PC-3 (cell line): ENCODE measurements around the gene MLXIPL. TPM values are rescaled to one million over a fixed set of nuclear protein-coding genes. Genes with fewer than 3 reads are reported as not detected.

Experiments
- ATAC-seq: fragments of 200-7000 bp; cut with Tn5 transposase; 2 replicates; pipeline ENCODE4 v1.9.1; 2020; ENCODE audit warnings: mild to moderate bottlenecking, moderate library complexity
- BruUV-seq: library from RNA; stranded (reverse); fragments of 400-500 nt; replicated peaks from 2 replicates; lab custom pipeline; 2021; lab: Mats Ljungman, UMichigan
- CTCF ChIA-PET: fragments of 300-600 bp; sonication (Branson Sonifier 250); formaldehyde crosslinking; loops from one replicate; lab custom pipeline; 2022; ENCODE audit warnings: antibody characterized with exemption; lab: Charles Lee
- POLR2A ChIA-PET: fragments of 300-600 bp; sonication (Branson Sonifier 250); formaldehyde crosslinking; loops from one replicate; lab custom pipeline; 2022; ENCODE audit warnings: antibody characterized with exemption; ENCODE audit not compliant: unreplicated experiment; lab: Charles Lee
- DNase-seq: peaks from one replicate; pipeline ENCODE4 v3.0.0-alpha.2; 2015
- H2AFZ ChIP-seq: fragments of 300-600 bp; sonication (generic); 2 replicates; pipeline ENCODE4 v1.6.0; 2016; ENCODE audit warnings: antibody characterized with exemption, low read length
- H3F3A ChIP-seq: fragments of 300-600 bp; sonication (generic); one replicate; pipeline ENCODE4 v1.6.0; 2017; ENCODE audit warnings: antibody characterized with exemption, low read length, control low read depth, mild to moderate bottlenecking; ENCODE audit not compliant: unreplicated experiment
- H3K27ac ChIP-seq: fragments of 300-600 bp; sonication (generic); 2 replicates; pipeline ENCODE4 v1.5.1; 2016; ENCODE audit warnings: mild to moderate bottlenecking, low read length
- H3K27me3 ChIP-seq: fragments of 300-600 bp; sonication (generic); 2 replicates; pipeline ENCODE4 v1.6.1; 2016; ENCODE audit warnings: low read length, mixed read lengths
- H3K36me3 ChIP-seq: fragments of 300-600 bp; sonication (generic); 2 replicates; pipeline ENCODE4 v1.6.1; 2016; ENCODE audit warnings: low read depth, mixed run types, low read length, mixed read lengths
- H3K4me1 ChIP-seq: fragments of 300-600 bp; sonication (generic); 2 replicates; pipeline ENCODE4 v1.5.1; 2016; ENCODE audit warnings: low read length; ENCODE audit not compliant: insufficient read depth
- H3K4me2 ChIP-seq: fragments of 300-600 bp; sonication (generic); 2 replicates; pipeline ENCODE4 v1.6.0; 2016; ENCODE audit warnings: low read length
- H3K4me3 ChIP-seq: fragments of 300-600 bp; sonication (generic); 2 replicates; pipeline ENCODE4 v1.5.1; 2016; ENCODE audit warnings: mild to moderate bottlenecking, low read length, mixed read lengths
- H3K79me2 ChIP-seq: fragments of 300-600 bp; sonication (generic); 2 replicates; pipeline ENCODE4 v1.6.1; 2017; ENCODE audit warnings: low read length, mixed read lengths
- H3K9ac ChIP-seq: fragments of 300-600 bp; sonication (generic); 2 replicates; pipeline ENCODE4 v1.6.0; 2016; ENCODE audit warnings: mild to moderate bottlenecking, low read length
- H3K9me2 ChIP-seq: fragments of 300-600 bp; sonication (generic); replicated peaks from 2 replicates; pipeline ENCODE4 v1.6.1; 2016; ENCODE audit warnings: mixed run types, low read length, mixed read lengths
- H3K9me3 ChIP-seq: fragments of 300-600 bp; sonication (generic); 2 replicates; pipeline ENCODE4 v1.6.1; 2016; ENCODE audit warnings: low read length, mixed read lengths
- H4K20me1 ChIP-seq: fragments of 300-600 bp; sonication (generic); 2 replicates; pipeline ENCODE4 v1.6.1; 2016; ENCODE audit warnings: low read length, mixed read lengths
- CTCF ChIP-seq: fragments of 300-600 bp; sonication (generic); conservative IDR thresholded peaks from 2 replicates; pipeline ENCODE4 v1.5.1; 2017; ENCODE audit warnings: antibody characterized with exemption, low read depth, mild to moderate bottlenecking, low read length
- EZH2 ChIP-seq: fragments of 300-600 bp; sonication (generic); IDR thresholded peaks from one replicate; pipeline ENCODE4 v1.6.1; 2017; ENCODE audit warnings: antibody characterized with exemption, mild to moderate bottlenecking, low read length; ENCODE audit not compliant: unreplicated experiment
- EZH2phosphoT487 ChIP-seq: fragments of 300-600 bp; sonication (generic); IDR thresholded peaks from 2 replicates; pipeline ENCODE4 v1.6.1; 2018; ENCODE audit warnings: mild to moderate bottlenecking, antibody characterized with exemption, low read length, borderline replicate concordance
- intact Hi-C: fragments of 100-400 bp; cut with micrococcal nuclease; formaldehyde crosslinking; loops from 2 replicates; pipeline ENCODE4 v1.9.0; 2023
- total RNA-seq: library from RNA; depleted of rRNA; stranded (reverse); fragments of >200 nt; gene quantifications from 2 replicates; pipeline ENCODE4 v1.2.3, GENCODE V29; 2014; rRNA removed

Gene MLXIPL
- total RNA-seq, 1 experiment from 2014 or later = 4.7 TPM

- H3K4me2 ChIP-seq = no peak overlapping the region
- H3K36me3 ChIP-seq = peaks cover 21% of the 10 kb centered on the region
- ChIA-PET POLR2A (no interaction called here), CTCF (no interaction called here)
- ATAC-seq = no peak
- H3K9me3 ChIP-seq = no peaks in the 10 kb centered on the region
- H3K9ac ChIP-seq = no peak overlapping the region
- H3K27ac ChIP-seq = no peak overlapping the region
- no peak overlapping the region for H3K4me3 ChIP-seq
- TF ChIP-seq EZH2 = no peak
- no peak for TF ChIP-seq EZH2phosphoT487
- TF ChIP-seq CTCF = no peak
- H3K9me2 ChIP-seq = no peaks in the 10 kb centered on the region
- H3F3A ChIP-seq = no peaks in the 10 kb centered on the region
- H2AFZ ChIP-seq = no peak overlapping the region
- intact Hi-C loops = no loop called here
- H3K79me2 ChIP-seq = peaks cover 63% of the 10 kb centered on the region
- no TSS peak for BruUV-seq
- DNase-seq = no peak
- H3K4me1 ChIP-seq = no peaks in the 10 kb centered on the region
- H3K27me3 ChIP-seq = no peaks in the 10 kb centered on the region
- H4K20me1 ChIP-seq = no peaks in the 10 kb centered on the region
These were observed 76.5 kb downstream of the MLXIPL start for GRCh38 chr7:73547841-73548240.

GRCh38 chr7:73544678-73545077, 79.6 kb downstream of the MLXIPL start:
- Histone ChIP-seq H3K27ac (no peak overlapping the region), H3K4me2 (no peak overlapping the region), H3K27me3 (no peaks in the 10 kb centered on the region), H3K9me2 (no peaks in the 10 kb centered on the region), H4K20me1 (no peaks in the 10 kb centered on the region), H3K36me3 (peaks cover 29% of the 10 kb centered on the region), H3K9me3 (no peaks in the 10 kb centered on the region), H3K4me1 (no peaks in the 10 kb centered on the region), H3K4me3 (no peak overlapping the region), H3F3A (no peaks in the 10 kb centered on the region), H3K9ac (no peak overlapping the region), H2AFZ (no peak overlapping the region), H3K79me2 (peaks cover 46% of the 10 kb centered on the region)
- ChIA-PET POLR2A (no interaction called here), CTCF (no interaction called here)
- intact Hi-C loops = no loop called here
- no TSS peak for BruUV-seq
- ATAC-seq (no peak), DNase-seq (no peak)
- TF ChIP-seq EZH2phosphoT487 (no peak), CTCF (no peak), EZH2 (no peak)

Other genes starting within 250 kb of the MLXIPL start
- 0.12 and 0.87 TPM in 2 replicates for gene FZD9, start 190.7 kb downstream of the MLXIPL start, total RNA-seq
- 45.5 and 62.5 TPM in 2 replicates for gene BAZ1B, start 102.2 kb downstream of the MLXIPL start, total RNA-seq
- 41.0 and 46.5 TPM in 2 replicates for gene BCL7B, start 66.8 kb downstream of the MLXIPL start, total RNA-seq
- 62.8 and 73.0 TPM in 2 replicates for gene TBL2, start 45.9 kb downstream of the MLXIPL start, total RNA-seq
- gene VPS37D, start 43.3 kb upstream of the MLXIPL start, total RNA-seq = 6.3 and 7.7 TPM in 2 replicates
- gene DNAJC30, start 58.9 kb upstream of the MLXIPL start, total RNA-seq = 2.9 and 4.8 TPM in 2 replicates
- 124 and 138 TPM in 2 replicates for gene BUD23, start 59.1 kb upstream of the MLXIPL start, total RNA-seq
- 145 and 163 TPM in 2 replicates for gene STX1A, start 95.1 kb upstream of the MLXIPL start, total RNA-seq
- gene ABHD11, start 114.3 kb upstream of the MLXIPL start, total RNA-seq = 38.6 and 41.4 TPM in 2 replicates
- gene CLDN3, start 145.7 kb upstream of the MLXIPL start, total RNA-seq = 51.6 and 70.7 TPM in 2 replicates
- gene CLDN4, start 206.5 kb upstream of the MLXIPL start, total RNA-seq = 656 and 724 TPM in 2 replicates
- gene METTL27, start 218.0 kb upstream of the MLXIPL start, total RNA-seq = 0.35 and 3.3 TPM in 2 replicates
- gene TMEM270, start 236.6 kb upstream of the MLXIPL start, total RNA-seq = 3.8 TPM in 1 of 2 replicates, not detected in the other